ENCODE measurements around the gene ARSJ.
A peak's percentile ranks its signal among the peaks of the same experiment; 100 is the strongest.

Gene ARSJ

DNA sequence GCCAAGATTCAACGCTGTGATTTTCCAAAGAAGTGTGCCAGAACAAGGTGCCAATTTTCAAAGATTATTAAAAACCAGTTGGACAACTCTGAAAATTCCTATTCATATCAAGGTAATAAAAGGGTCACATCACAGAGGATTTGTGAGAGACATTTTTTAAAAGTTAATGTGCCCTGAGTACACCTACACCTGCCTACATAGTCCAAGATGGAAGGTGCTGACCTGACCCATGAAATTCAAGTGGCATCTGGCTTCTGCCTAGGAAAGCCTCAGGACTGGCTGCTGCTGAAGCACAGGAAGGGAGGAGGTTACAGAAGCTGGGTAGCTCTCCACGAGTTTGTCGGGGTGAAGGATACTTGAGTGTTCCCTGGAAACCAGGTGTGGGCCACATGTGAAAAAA, 11.4 kb upstream of the ARSJ start:
- no peak for DNase-seq

DNA sequence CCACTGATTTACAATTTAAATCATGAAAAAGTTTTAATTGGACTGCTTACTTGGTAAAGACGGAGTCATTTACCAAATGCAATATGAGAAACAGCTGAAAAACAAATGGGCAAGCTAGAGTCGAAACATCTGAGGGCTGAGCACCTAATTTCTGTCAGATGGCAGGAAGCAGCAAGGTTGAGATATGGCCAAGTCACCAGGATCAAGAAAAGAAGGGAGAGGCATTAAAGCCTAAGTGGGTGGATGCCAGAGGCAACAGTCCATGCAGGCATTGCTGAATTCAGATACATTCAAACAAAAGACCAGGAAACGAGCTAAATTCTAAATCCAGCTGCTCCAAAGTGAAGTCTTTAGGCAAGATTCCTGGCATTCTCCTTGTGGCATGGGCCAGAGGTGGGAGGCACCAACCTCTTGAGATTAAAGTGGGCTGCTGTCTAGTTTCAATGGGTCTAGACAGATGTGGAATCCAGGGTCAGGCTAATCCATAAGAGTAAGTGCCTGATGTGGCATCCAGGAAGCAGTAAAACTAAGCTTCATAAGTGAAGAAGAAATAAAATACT, 8.0 kb upstream of the ARSJ start:
- DNase-seq = no peak

GRCh38 chr4:113982181-113982580, 2.7 kb upstream of the ARSJ start:
- no peak for DNase-seq

DNA sequence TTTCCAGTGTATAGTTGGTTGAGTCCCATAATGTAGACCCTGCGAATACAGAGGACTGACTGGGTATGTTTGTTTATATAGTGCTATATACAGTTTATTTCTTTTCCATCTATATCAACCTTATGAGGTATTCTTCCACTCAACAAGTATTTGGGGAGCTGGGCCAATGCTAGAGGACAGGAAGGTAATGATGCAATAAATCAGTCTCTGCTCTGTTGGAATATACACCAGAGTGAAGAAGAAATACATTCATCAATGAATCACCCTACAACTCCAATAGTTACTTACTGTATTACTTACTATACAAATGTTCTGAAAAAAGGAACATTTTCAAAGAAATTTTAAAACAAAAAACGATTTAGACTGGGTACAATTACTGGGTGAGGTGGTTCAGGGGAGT, 2.1 kb upstream of the ARSJ start:
- DNase-seq = no peak

DNA sequence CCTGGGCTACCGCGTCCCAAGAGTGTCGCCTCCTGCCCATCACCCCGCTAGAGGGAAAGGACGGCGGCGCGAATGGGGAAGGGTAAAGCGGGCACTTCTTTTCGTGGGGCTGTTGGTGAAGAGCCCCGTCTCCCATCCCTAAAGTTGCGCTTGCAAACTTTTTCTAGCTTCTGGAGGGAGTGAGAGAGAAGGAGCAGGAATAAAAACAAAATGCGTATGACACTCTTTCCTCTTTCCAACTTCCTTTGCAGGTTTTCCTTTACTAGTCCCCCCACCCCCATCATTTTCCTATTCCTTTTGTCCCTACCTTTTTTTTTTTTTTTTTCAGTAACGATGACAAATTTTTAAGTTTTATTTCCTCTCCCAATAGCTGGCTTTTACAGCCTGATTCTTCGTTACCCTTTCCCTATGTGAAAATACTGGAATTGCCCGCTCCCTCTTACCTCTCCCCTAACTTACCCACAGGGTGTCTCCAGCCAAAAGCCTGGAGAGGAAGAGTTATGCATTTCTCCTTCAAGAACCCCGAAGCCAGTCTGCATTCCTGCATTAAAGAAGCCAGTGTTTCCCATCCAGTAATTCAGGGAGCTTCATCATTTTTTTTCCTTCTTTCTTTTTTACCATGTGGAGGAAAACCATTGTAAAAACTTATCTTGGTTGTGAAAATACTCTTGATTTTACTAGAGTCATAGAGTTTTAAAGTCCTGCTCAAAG, 613 bp upstream of the ARSJ start:
- DNase-seq = peak in 1 of 58 donors; percentile 16

DNA sequence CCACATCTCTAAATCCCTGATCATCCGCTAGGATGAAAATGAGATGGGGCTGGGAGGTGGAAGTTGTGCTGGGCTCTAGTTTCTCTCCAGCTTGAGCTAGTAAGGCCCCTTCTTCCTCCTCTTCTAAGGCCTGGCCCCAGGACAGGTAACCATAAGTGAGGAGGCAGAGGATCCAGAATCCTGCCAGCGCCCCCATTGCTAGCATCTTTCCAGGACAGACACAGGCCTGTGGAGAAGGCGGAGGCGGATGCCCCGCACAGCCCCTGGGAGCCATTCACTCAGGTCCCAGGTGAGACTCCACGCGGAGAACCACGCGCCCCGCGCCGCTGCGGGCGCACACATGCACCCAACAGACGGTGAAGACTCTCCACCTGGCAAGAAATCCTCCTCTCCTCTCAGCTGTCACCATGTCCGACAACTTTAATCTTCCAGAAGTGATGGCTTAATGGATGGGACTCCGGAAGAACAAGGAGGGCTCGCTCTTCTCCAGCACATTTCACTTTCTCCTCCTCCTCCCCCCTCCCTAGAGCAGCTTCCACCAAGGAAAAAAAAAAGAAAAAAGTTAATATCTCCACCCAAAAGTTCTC, 793 bp downstream of the ARSJ start:
- peak in 3 of 58 donors; percentile 1 to 4 (median 2) for DNase-seq

DNA sequence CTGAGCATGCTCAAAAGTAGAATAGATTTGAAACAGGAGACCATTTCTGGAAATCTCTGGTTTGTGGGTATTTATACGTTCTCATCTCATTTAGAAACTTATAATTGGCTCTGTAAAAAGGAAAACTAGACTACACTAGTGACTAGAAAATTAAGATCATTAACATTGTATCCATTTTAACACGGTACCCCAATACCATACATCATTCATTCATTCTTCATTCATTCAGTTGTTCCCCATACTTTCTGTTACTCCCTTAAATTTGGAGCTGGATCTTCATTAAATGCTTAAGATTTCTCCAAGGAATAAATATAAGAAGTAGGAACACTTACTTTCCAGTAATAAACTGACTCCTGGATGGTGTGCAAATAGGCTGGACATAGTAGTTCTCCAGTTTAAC, 1.3 kb downstream of the ARSJ start:
- DNase-seq = no peak

- DNase-seq = no peak
Measured at GRCh38 chr4:113977526-113977855, 2.0 kb downstream of the ARSJ start.

DNA sequence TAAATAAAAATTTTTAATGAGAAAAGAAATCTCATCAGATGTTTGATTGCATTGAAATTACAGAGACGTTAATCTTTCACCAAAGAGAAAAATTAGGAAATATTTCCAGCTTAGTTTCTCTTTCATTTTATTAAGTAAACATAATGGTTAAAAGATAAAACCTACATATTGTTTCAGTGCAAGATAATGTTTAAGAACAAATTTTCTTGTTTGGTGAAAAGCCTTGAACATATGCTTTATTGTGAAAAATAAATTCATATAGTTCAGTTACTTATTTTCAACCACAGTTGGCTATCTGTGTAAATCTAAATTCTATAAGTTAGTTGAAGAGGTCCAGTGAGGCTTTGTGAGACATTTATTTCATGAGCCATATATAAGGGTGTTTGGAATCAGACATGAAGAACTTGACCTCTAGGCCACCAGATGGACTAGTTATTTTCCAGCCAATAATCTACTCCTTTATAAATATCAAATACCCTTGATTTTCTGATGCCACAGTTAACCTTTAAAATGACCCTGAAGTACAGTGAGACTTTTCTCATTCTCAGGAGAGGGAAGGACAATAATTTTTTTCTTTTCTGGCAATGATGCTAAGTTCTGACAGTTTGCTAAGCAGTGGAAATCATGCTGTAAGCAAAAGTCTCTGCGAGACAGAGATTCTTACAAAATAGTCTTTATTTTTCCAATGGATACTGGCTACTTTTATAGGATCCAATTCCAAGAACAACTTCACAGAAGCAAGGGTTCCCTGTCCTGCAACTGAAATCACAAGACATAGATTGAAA, 2.5 kb downstream of the ARSJ start:
- no peak for DNase-seq

- no peak for DNase-seq
Measured at GRCh38 chr4:113975578-113975977, 3.9 kb downstream of the ARSJ start.

GRCh38 chr4:113974467-113974866, 5.0 kb downstream of the ARSJ start:
- DNase-seq = no peak

DNA sequence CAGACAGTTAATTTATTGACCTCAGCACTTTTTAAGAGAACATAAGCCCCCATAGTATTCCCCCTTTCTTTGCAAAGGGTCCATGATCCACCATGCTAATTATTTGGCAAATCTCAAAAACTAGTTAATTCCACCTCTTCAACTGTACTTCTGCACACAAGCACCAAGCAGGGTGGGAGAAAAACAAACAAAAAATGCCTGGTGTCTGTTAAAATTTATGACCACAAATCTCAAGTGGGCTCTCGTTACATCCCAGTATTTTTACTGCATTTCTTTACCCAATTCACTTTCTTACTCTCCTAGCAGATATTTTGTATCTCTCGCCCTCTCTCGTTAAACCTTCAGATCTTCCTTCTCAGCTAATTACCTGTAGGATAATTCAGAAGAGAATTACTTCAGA, 6.1 kb downstream of the ARSJ start:
- no peak for DNase-seq

DNA sequence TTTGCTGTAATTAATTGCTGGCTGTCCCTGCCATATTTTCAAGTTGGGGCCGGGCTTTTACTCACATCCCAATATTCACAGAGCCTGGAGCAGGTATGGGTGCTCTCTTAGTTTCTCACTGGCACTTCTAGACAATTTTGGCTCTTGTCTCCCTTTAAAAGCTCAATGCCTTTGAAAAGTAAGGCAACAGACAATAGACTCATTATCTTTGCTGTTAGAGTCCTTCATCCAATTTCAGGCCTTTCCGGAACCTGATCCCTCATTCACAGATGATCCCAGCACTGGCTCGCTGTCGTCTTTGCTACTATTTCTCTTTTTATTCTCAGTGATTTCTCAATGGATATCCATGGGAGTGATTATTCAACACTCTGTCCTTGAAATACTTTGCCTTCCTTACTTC, 6.7 kb downstream of the ARSJ start:
- DNase-seq = no peak

GRCh38 chr4:113971706-113972360, 7.6 kb downstream of the ARSJ start:
- no peak for DNase-seq

DNA sequence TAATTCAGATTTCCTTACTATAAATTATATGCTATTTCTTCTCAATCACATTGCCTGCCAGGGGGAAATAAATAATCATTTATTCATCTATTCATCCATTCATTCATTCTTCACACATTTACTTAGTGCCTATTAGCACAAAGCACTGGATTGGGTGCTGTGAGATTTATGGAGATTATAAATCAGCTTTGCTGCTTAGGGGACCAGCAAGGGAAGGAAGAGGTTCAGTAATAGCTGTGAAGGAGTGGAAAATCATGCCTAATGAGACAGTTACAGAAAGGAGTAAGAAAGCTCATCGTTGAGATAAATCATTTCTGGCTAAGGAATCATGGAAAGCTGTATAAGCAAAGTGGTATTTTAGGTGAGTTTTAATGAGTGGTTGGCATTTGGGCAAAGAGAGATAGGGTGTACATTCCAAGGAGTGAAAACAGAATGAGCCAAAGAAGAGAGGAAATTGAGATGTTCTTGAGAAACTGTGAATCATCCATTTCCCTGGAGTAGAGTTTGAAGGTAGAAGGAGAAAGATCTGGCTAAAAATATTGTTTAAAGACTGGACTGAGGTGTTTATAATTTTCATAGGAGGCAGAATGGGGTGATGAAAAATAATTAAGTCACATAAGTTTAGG, 9.6 kb downstream of the ARSJ start:
- DNase-seq = no peak

DNA sequence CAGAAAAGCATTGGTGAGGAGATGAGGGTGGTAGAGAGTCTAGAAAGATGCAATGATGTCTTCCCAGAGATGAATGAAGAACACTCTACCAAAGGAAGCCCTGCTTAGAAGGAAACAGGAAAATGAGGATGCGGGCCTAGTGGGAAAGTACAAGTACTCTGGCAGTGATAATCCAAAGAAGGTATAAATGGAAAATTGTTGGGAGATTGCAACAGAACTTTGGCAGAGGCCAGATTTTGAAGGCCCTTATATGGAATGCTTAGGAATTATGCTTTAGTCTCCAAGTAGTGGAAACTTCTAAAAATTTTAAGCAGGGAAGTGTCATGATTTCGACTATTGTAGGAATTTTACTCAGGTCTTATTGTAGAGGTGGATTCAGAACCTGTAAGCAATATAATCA, 11.0 kb downstream of the ARSJ start:
- no peak for DNase-seq

GRCh38 chr4:113967687-113968086, 11.8 kb downstream of the ARSJ start:
- DNase-seq = no peak

GRCh38 chr4:113962719-113963265, 16.7 kb downstream of the ARSJ start:
- DNase-seq = no peak

GRCh38 chr4:113962016-113962347, 17.5 kb downstream of the ARSJ start:
- no peak for DNase-seq

DNA sequence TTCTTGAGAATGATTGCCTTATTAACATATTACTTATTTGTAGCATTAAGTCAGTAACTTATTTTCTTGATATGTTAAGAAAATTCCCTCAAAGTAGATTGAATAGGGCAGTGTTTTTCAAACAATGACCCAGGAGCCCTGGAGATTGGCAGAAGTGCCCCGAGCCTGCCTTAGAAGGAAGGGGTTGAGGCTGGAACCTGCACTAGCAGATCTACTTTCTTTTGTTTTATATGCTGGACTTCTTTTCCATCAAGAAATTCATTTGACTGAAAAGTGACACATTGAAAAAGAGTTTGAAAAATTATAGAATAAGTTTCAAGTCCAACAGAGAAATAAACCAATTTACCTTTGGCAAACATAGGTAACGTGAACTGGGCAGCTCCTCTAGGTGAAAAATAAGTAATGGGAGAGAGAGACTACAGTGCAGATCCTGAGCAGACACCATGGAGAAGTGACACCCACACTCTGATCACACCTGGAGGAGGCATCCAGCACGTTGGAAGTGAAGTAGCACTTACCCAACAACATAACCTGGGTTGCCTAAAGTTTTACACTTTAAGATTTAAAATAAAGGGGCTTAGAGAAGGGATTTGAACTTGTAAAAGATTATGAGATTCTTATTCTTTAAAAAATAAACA, 18.6 kb downstream of the ARSJ start:
- no peak for DNase-seq

- no peak for DNase-seq
Measured at GRCh38 chr4:113959539-113959937, 19.9 kb downstream of the ARSJ start.

All from anterior cingulate cortex (tissue), 58 donors.